BLaER1 treated with 17β-estradiol and CSF1 and Interleukin-3, amounts not matched to agents 10 nM and 100 nM (cell line): ENCODE results near the gene TRAIP.
A peak's percentile ranks its signal among the peaks of the same experiment; 100 is the strongest.

Experiments
- H3K27ac ChIP-seq, 11 experiments: shearing (Covaris generic); formaldehyde crosslinking; 2 replicates each; pipeline ENCODE4 v1.8.1; 2022
- H3K27me3 ChIP-seq, 11 experiments: shearing (Covaris generic); formaldehyde crosslinking; 2 replicates each; pipeline ENCODE4 v1.8.1; 2022
- H3K36me3 ChIP-seq, 11 experiments: shearing (Covaris generic); formaldehyde crosslinking; 2 replicates each; pipeline ENCODE4 v1.8.1; 2022
- H3K4me1 ChIP-seq, 10 experiments: shearing (Covaris generic); formaldehyde crosslinking; 2 replicates each; pipeline ENCODE4 v1.8.1; 2022
- H3K4me2 ChIP-seq, 11 experiments: shearing (Covaris generic); formaldehyde crosslinking; 2 replicates each; pipeline ENCODE4 v1.8.1; 2022
- H3K4me3 ChIP-seq, 10 experiments: shearing (Covaris generic); formaldehyde crosslinking; 2 replicates each; pipeline ENCODE4 v1.8.1; 2022
- H3K9ac ChIP-seq, 11 experiments: shearing (Covaris generic); formaldehyde crosslinking; 2 replicates each; pipeline ENCODE4 v1.8.1; 2022
- H3K9me3 ChIP-seq, 11 experiments: shearing (Covaris generic); formaldehyde crosslinking; replicated peaks in 1 of 11; 2 replicates each; pipeline ENCODE4 v1.8.1; 2022
- H4K20me1 ChIP-seq, 11 experiments: shearing (Covaris generic); formaldehyde crosslinking; 2 replicates each; pipeline ENCODE4 v1.8.1; 2022
- Cebpa-rat ChIP-seq, 11 experiments: shearing (Covaris generic); IDR thresholded peaks; 2 replicates each; pipeline ENCODE4 v1.8.1; 2022

The TRAIP gene

DNA sequence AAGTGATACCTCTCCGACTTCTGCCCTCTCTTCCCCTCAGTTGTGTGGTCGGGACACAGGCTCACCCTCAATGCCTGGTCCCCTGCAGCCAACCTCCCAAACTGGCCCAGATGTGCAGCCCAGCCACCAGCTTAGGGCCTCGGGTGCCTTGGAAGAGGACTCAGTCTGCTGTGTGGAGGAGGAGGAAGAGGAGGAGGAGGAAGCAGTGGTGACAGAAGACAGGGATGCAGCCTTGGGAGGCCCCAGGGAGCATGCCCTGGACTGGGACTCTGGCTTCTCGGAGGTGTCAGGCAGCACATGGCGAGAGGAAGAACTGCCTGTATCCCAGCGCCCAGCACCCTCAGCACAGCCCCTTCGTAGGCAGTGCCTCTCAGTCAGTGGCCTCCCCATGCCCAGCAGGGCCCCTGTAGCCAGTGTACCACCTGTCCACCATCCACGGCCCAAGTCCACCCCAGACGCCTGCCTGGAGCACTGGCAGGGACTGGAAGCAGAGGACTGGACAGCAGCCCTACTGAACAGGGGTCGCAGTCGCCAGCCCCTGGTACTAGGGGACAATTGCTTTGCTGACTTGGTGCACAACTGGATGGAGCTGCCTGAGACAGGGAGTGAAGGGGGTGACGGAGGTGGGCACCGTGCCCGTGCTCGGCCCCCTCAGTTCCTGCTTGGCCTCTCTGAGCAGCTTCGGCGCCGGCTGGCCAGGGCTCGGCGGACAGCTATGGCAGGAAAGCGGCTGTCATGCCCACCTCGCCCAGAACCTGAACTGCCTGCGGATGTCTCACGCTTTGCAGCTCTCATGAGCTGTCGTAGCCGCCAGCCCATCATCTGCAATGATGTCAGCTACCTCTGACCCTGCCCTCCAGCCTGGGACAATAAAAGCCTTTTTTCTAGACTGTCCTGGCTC is 52.0 kb downstream of the TRAIP start:
- no peak for TF ChIP-seq Cebpa-rat (IDR thresholded peaks at IDR 0.05)
- H3K9ac ChIP-seq: peak overlapping the region; percentile 82 to 99 (median 97)

DNA sequence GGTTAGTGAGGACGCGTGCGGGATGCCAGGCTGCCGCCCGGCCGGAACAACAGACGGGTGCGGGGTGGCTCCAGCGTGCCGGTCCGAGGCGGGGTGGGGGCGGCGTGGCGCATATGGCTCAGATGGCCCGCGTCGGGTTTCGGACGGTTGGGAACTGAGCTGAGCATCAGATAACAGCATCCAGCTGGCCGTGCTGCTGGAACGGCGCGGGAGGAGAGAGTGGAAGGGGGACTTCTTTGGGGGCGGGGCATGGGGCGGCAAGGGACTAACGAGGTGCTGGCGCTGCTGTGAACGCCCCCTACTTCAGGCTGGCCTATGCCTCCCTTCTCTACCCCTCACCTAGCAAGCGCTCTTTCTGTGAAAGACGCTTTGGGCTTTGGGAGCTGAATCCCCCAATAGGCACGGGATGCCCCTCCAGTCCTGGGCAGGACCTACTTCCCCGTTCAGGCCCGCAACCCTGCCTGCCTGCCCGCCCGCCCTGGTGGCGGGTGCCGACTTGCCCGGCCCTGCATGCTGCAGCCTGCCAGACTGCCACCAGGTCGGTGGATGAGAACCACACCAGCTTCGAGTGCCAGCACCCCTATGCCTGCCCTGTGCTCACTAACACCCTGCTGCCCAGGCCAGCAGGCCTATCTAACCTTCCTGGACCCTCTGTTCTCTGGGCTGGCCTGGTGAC is 52.8 kb downstream of the TRAIP start:
- Histone ChIP-seq H3K27me3 (peaks cover 6 to 16% (median 11%) of the 10 kb centered on the region in 11 experiments; a peak in 16 of 22 replicates), H3K9ac (peak overlapping the region; percentile 82 to 99 (median 97)), H3K9me3 (no peaks in the 10 kb centered on the region), H3K4me1 (peaks cover 51 to 69% (median 60%) of the 10 kb centered on the region in 10 experiments), H3K4me2 (peak overlapping the region; percentile 98 to 100 (median 100)), H3K36me3 (peaks cover 0 to 13% (median 9%) of the 10 kb centered on the region in 11 experiments; a peak in 10 of 22 replicates), H4K20me1 (no peaks in the 10 kb centered on the region), H3K27ac (peak overlapping the region; percentile 87 to 100 (median 100); a peak in 21 of 22 replicates), H3K4me3 (peak overlapping the region; percentile 78 to 95 (median 88))
- TF ChIP-seq Cebpa-rat (IDR thresholded peaks at IDR 0.05): no peak

More for the DNA sequence above, 52.0 kb downstream of the TRAIP start:
- H3K9me3 ChIP-seq: no peaks in the 10 kb centered on the region
- H3K27me3 ChIP-seq: peaks cover 6 to 16% (median 11%) of the 10 kb centered on the region in 11 experiments; a peak in 16 of 22 replicates
- H3K27ac ChIP-seq: peak overlapping the region; percentile 87 to 100 (median 100); a peak in 21 of 22 replicates
- peak overlapping the region; percentile 98 to 100 (median 100) for H3K4me2 ChIP-seq
- H3K4me3 ChIP-seq: peak overlapping the region; percentile 78 to 95 (median 88)
- H4K20me1 ChIP-seq: no peaks in the 10 kb centered on the region
- peaks cover 5 to 21% (median 12%) of the 10 kb centered on the region in 11 experiments; a peak in 16 of 22 replicates for H3K36me3 ChIP-seq
- peaks cover 56 to 72% (median 61%) of the 10 kb centered on the region in 10 experiments for H3K4me1 ChIP-seq

DNA sequence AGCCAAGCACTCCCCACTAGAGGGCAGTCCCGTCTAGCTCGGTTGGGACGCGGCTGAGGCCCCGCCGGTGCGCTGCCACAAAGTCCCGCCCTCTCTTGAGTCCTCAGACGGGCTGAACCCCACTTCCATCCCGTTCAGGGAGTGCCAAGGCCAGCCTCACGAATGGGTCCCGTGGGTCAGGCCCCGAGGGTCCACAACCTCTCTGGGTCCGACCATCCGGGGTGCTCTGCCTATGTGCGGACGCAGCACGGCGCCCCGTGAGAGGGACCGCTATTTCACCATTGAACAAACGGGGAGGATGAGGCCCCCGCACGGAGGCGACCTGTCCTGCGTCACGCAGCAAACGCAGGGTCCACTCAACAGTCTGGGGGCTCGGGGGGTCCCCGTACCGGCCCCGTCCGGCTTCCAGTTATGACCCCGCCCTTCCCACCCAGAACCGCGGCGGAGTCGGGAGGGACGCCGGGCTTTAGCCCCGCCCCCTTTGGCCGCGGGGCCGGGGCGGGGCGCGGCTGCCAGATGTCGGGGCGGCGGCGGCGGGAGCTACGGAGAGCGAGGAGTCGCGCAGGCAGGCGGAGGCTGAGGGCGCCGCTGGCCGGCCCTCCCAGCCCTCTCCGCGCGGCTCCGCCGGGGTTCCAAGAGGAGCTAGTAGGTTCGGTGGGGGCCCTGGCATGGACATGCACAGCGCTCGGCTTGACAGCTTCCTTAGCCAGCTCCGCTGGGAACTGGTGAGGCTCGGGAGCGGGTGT is 53.5 kb downstream of the TRAIP start, which contains the start of gene INKA1:
Gene INKA1, plus strand, starts transcription at position 543 of the 746 bp plus-strand sequence. Its CDS starts 132 bp downstream, at position 675.
- Histone ChIP-seq H3K36me3 (peaks cover 0 to 12% (median 8%) of the 10 kb centered on the region in 11 experiments; a peak in 10 of 22 replicates), H3K9ac (peak within 1 kb of the TSS; percentile 82 to 99 (median 97)), H3K27ac (peak within 1 kb of the TSS; percentile 87 to 100 (median 100); a peak in 21 of 22 replicates)

DNA sequence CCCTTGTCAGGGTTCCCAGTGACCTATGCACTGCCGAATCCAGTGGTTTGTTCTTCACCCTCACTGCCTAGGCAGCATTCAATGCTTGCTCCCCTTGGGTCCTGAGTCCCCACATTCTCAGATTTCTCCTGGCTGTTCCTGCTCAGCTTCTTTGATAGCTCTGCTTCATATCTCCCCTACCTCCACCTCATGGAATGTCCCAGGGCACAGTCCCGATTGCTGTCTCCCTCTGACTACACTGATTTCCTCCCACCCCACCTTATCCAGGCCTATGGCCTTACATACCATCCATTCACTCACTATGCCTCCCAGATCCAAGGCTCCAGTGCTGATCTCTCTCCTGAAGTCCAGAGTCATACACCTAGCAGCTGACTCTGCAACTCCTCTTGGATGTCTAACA is 55.2 kb downstream of the TRAIP start:
- TF ChIP-seq Cebpa-rat (IDR thresholded peaks at IDR 0.05): no peak
- no peaks in the 10 kb centered on the region for H3K9me3 ChIP-seq
- no peaks in the 10 kb centered on the region for H4K20me1 ChIP-seq
- no peak overlapping the region for H3K27ac ChIP-seq
- peaks cover 30 to 54% (median 48%) of the 10 kb centered on the region in 10 experiments for H3K4me1 ChIP-seq
- no peak overlapping the region for H3K4me3 ChIP-seq
- peaks cover 0 to 12% (median 8%) of the 10 kb centered on the region in 11 experiments; a peak in 10 of 22 replicates for H3K36me3 ChIP-seq
- peaks cover 6 to 16% (median 11%) of the 10 kb centered on the region in 11 experiments; a peak in 16 of 22 replicates for H3K27me3 ChIP-seq
- H3K9ac ChIP-seq: peak overlapping the region in 3 of 11 experiments; percentile 19 to 57 (median 44); a peak in 3 of 22 replicates
- peak overlapping the region in 7 of 11 experiments; percentile 19 to 100 (median 100); a peak in 11 of 22 replicates for H3K4me2 ChIP-seq

More for the DNA sequence above, 53.5 kb downstream of the TRAIP start, which contains the start of gene INKA1:
- Histone ChIP-seq H3K4me1 (peaks cover 44 to 62% (median 53%) of the 10 kb centered on the region in 10 experiments), H3K9me3 (no peaks in the 10 kb centered on the region), H3K27me3 (peaks cover 6 to 16% (median 11%) of the 10 kb centered on the region in 11 experiments; a peak in 16 of 22 replicates), H3K4me3 (peak within 1 kb of the TSS; percentile 78 to 95 (median 88)), H3K4me2 (peak within 1 kb of the TSS; percentile 98 to 100 (median 100)), H4K20me1 (no peaks in the 10 kb centered on the region)
- TF ChIP-seq Cebpa-rat (IDR thresholded peaks at IDR 0.05): no peak

DNA sequence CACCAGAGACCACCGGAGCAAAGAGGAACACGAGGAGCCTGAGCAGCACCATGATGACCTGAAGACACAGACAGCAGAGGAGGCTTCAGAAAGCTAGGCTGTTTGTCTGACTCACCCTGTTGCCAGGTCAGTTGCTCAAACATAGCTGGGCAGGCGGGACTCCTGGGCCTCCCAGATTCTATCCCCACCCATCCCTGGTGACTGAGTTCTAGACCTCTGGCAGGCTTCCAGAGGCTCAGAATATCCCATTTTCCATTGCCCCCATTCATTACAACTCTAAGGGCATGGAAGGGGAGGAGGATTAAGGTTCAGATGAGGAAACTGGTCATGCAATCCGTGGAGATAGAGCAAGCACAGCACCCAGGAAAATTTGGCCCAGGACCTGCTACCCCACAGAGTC is 56.6 kb downstream of the TRAIP start, which contains the start of gene CDHR4:
Gene CDHR4, minus strand, starts transcription at position 113 of the 400 bp plus-strand sequence. Its CDS starts 61 bp downstream, at position 52.
- Histone ChIP-seq H3K27ac (0 out of 22 replicates have a peak within 1 kb of the TSS, but pooled peaks of 1 of the 11 experiments have one; percentile 2), H3K9me3 (no peaks in the 10 kb centered on the region), H3K36me3 (peaks cover 0 to 9% (median 5%) of the 10 kb centered on the region in 11 experiments; a peak in 10 of 22 replicates), H3K4me3 (no peak within 1 kb of the TSS), H3K4me2 (peak within 1 kb of the TSS in 6 of 11 experiments; percentile 1 to 28 (median 7); a peak in 4 of 22 replicates), H4K20me1 (no peaks in the 10 kb centered on the region), H3K27me3 (peaks cover 6 to 16% (median 11%) of the 10 kb centered on the region in 11 experiments; a peak in 16 of 22 replicates), H3K4me1 (peaks cover 17 to 44% (median 38%) of the 10 kb centered on the region in 10 experiments), H3K9ac (0 out of 22 replicates have a peak within 1 kb of the TSS, but pooled peaks of 3 of the 11 experiments have one; percentile 1 to 21 (median 5))
- no peak for TF ChIP-seq Cebpa-rat (IDR thresholded peaks at IDR 0.05)

DNA sequence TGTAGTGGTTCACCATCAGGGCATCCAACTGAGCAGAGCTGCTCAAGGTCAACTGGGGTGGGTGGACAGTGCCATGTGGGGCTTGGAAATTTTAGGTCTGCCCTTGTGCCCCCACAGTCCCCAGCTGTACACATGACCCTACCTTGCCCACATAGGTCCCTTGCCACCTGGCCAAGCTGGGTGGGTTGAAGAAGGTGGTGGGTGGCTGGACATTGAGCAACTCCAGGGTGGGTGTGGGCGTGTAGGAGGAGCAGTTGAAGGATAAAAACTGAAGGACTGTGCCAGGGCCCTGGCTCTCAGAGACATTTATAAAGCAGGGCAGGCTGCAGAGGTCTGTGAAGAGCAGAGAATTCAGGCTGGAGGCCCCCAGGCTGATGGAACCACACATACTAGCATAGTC is 57.3 kb downstream of the TRAIP start:
- H3K4me3 ChIP-seq: no peak overlapping the region
- 0 out of 22 replicates have a peak overlapping the region, but pooled peaks of 3 of the 11 experiments have one; percentile 1 to 21 (median 5) for H3K9ac ChIP-seq
- no peaks in the 10 kb centered on the region for H4K20me1 ChIP-seq
- peaks cover 6 to 16% (median 11%) of the 10 kb centered on the region in 11 experiments; a peak in 16 of 22 replicates for H3K27me3 ChIP-seq
- no peaks in the 10 kb centered on the region for H3K9me3 ChIP-seq
- 0 out of 22 replicates have a peak overlapping the region, but pooled peaks of 1 of the 11 experiments have one; percentile 2 for H3K27ac ChIP-seq
- H3K4me2 ChIP-seq: peak overlapping the region in 6 of 11 experiments; percentile 1 to 28 (median 7); a peak in 4 of 22 replicates
- H3K36me3 ChIP-seq: peaks cover 0 to 3% (median 0%) of the 10 kb centered on the region in 11 experiments; a peak in 1 of 22 replicates
- H3K4me1 ChIP-seq: peaks cover 11 to 37% (median 32%) of the 10 kb centered on the region in 10 experiments
- no peak for TF ChIP-seq Cebpa-rat (IDR thresholded peaks at IDR 0.05)

DNA sequence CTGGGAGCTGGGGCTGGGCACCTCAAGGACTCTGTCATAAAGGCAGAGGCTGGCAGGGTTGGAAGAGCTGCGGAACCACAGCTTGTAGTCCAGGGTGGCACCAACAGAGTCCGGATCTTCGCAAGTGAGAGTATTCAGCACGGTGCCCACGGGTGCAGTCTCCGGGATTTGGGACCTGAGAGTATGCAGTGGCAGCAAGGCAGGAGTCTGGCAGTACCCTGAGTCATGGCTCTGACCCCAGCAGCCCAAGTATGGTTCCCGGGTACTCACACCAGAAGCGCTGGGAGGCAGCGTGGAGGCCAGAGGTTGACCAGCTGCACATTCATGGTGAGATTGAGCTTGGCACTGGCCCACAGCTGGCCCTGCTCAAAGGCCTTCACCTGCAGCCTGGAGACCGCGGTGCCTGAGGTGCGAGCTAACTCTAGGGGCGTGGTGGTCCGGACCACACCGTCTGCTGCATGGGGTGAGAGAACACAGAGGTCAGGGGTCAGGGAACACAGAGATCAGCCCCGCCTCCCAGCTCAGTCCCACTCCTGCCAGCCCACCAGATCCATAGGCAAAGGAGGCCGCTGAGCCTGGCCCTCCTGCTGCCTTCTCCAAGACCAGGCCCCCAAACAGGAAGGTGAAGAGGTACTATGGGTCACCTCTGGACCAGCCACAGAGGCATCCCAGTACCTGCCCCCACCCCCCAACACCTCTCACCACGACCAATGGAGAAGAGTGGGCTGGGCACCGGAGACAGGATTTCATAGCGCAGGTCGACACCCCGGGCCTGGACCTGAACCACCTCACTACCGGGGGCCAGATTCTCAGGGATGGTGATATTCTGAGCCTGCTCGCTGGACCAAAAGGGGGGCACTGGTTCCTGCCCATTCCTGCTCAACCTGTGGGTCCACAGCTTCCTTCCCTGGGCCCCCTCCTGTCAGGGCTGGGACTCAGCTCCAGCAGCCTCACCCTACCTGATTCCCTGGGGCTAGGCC is 61.1 kb downstream of the TRAIP start:
- H3K4me1 ChIP-seq: peaks cover 6 to 38% (median 29%) of the 10 kb centered on the region in 10 experiments; a peak in 18 of 20 replicates
- no peak overlapping the region for H3K9ac ChIP-seq
- H3K4me3 ChIP-seq: no peak overlapping the region
- H3K4me2 ChIP-seq: no peak overlapping the region
- H3K27me3 ChIP-seq: no peaks in the 10 kb centered on the region
- no peak overlapping the region for H3K27ac ChIP-seq
- no peaks in the 10 kb centered on the region for H3K9me3 ChIP-seq
- no peak for TF ChIP-seq Cebpa-rat (IDR thresholded peaks at IDR 0.05)
- H4K20me1 ChIP-seq: no peaks in the 10 kb centered on the region
- no peaks in the 10 kb centered on the region for H3K36me3 ChIP-seq
